ENCODE data around the gene YKT6. TPM values are rescaled to one million over a fixed set of nuclear protein-coding genes. Genes with fewer than 3 reads are reported as not detected.
"Not testable (repeated sequence)": the region's sequence is repeated elsewhere in the genome, so short reads cannot be mapped to it uniquely, and the experiment has no call there.

YKT6 gene
- total RNA-seq, 1 experiment from 2014 or later: 232 TPM

DNA sequence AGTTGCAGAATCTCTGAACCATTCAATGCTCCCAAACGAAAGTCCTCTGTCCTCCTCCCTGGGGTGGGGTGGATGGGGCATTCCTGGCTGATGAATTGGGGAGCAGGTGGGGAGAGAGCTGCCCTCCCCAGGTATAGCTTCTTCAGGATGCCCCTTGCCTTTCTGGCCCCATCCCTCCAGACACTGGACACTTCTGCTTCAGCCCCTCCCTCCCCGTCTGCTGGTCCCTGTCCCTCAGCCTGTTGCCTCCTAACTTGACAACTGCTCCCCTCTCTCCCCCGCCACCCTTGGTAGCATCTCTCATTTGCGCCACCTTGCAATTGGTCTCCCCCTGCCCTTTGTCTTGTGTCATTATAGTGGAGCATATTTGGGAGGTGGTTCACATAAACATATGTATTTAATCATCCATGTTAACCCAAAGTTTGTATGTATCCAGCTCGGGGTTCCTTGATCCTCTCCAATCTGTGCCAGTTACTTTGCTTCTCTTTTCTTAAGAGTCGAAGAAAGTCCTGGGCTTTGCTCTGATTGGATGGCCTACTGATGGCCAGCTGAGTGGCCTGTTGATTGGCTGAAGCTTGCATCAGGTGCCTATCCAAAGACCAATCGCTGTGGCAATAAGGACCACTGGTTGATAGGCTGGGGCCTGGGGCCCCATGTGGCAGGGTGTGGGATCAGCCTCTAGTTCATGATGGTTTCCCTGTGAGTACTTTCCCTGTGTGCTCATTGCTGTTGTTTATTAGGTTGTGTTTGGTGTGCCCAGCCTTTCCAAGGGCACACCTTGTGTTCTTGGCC is 7.6 kb upstream of the YKT6 start:
- DNase-seq (ENCODE audit: low read depth): no peak

- peak; percentile 75 for DNase-seq (ENCODE audit: low read depth)
Measured at GRCh38 chr7:44194069-44194468, 6.7 kb upstream of the YKT6 start.

DNA sequence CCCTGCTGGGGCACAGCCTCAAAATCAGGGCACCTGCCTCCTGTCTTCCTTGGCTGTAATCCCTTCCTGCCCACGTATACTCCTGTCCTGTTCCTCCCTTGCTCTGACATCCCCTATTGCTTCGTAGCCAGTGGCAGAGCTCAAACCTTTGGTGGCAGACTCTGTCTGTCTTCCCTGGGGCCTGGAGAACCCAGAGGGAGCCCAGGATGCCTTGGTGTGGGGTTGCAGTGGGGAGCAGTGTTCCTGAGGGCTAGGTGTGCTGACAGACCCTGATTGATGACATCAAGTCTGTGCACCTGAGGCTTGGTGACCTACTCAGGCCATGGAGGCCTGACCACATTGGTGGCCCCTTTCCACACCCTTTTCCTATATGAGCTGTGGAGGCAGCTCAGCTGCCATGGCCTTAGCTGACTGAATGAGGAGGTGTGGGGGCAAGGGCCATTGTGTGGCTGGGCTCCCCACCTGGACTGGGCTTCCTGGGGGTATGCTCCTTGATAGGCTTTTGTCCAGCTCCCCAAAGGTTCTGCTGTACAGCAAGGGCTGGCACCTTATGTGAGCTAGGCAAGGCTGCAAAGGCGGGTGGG is 6.1 kb upstream of the YKT6 start:
- DNase-seq (ENCODE audit: low read depth): no peak

- no peak for DNase-seq (ENCODE audit: low read depth)
Measured at GRCh38 chr7:44195889-44196288, 4.9 kb upstream of the YKT6 start.

- DNase-seq (ENCODE audit: low read depth): peak; percentile 69
Measured at GRCh38 chr7:44196450-44196872, 4.3 kb upstream of the YKT6 start.

DNA sequence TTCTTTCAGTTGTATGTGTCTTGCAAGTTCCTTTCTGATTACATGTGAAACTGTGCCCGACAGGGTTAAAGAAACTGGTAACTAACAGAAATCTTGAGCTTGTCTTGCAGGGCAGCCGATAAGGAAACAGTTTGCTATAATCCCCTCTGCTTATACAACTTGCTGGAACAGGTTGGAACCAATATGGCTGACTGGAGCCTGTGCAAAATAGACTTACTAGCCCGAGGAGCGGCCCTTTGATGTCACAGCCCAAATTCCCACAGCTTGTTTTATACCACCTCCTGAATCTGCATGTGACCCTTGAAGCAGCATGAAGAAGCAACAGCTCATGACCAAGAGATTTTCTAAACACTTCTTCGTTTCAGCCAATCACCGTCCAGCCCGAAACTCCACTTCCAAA is 3.3 kb upstream of the YKT6 start:
- DNase-seq (ENCODE audit: low read depth): no peak

DNA sequence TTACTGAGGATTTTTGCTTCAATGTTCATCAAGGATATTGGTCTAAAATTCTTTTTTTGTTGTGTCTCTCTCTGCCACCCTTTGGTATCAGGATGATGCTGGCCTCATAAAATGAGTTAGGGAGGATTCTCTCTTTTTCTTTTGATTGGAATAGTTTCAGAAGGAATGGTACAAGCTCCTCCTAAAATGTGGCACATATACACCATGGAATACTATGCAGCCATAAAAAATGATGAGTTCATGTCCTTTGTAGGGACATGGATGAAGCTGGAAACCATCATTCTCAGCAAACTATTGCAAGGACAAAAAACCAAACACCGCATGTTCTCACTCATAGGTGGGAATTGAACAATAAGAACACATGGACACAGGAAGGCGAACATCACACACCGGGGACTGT is 615 bp upstream of the YKT6 start:
- DNase-seq (ENCODE audit: low read depth): not testable (repeated sequence)

DNA sequence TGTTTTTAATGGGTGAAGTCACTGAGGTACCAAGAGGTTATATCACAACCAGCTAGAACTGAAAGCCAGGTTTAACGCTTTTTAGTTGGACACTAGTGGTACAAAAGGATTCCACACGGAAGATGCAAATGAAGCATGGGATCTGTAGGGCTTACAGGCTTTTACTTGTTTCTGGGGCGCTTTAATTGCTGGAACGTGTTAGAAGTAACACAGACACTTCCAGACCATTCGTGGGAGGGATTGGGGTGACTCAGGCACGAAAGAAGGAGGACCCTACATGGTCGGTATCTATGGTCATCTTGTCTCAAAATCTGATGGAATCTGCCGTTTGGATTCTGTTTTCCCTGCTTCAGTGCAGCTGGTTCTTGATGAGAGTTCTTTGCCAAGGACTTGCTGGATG is 1.0 kb downstream of the YKT6 start:
- no peak for DNase-seq (ENCODE audit: low read depth)

DNA sequence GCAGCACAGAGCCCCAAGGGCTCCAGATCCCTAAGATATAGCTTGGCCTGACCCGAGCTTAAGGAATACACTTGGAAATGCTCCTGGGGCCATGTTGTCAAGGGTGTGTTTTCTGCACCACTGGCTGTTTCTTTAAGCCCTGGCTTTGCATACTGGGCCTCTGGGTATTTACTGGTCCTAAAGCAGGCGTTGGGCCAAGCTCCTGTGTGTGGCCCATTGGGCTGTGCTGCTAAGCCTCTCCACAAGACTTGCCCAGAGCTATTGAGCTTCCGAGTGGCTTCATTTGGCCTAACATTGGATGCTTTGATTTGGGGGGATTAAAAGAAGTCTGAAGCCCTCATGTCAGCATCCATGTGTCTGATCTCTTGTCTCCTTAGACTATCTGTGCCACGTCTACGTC is 5.2 kb downstream of the YKT6 start:
- DNase-seq (ENCODE audit: low read depth): no peak

GRCh38 chr7:44208085-44208484 is 7.3 kb downstream of the YKT6 start:
- DNase-seq (ENCODE audit: low read depth): no peak

DNA sequence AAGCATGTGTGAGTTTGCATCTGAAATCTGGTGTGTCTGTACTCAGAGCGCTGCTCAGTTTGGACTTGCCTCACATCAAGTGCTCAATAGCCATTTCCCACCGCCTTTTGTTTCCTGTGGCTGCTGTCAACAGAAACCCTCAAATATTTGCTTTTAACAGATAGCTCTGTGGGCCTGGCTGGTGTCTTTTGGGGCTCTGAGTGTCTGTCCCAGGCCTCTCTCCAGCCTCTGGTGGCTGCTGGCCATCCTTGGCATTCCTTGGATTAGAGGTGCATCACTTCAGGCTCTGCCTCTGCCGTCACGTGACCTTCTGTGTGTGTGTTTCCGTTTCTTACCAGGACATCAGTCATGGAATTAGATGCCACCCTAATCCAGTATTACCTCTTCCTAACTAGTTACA is 9.3 kb downstream of the YKT6 start:
- no peak for DNase-seq (ENCODE audit: low read depth)

DNA sequence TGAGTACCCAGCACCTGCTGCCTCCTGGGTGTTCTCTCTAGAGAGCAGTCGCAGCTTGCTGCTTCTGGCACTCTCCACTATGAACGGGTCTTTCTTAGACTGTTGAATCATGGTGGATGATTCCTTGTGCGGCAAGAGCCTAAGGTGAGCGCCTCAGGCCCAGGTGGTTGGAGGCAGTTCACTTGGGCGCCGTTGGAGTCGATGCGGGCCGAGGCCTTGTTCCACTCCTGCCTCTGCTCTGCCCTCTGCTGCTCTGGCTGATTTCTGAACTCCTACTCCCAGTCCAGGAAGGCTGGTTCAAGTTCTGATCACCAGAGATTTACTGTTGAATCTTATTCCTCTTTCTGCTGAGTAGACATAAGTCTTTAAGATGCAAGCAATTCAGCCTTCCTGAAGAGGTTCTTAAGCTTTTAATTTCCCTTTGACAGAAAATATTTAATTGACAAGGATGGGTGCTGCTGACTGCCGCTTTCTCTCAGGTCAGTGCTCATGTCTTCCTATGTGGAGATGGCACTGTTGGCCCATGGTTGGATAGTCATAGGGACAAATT is 10.4 kb downstream of the YKT6 start:
- DNase-seq (ENCODE audit: low read depth): no peak

DNA sequence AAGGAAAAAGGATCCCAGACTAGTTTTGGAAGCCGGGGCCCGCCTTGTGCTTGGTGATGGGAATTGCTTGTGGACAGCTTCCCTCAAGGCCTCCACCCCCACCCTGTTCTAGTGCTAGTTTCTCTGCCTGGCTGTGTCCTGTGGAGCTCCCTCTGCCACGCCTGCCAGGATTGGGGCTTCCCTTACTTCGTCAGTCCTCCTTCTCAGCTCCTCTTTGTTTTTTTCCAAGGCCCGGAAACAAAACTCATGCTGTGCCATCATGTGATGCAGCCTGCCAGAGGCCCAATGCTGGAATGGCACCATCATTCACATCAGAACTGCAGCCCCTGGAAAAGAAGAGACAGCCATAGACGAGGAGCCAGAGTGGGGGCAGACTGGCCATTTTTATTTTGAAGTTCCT is 11.2 kb downstream of the YKT6 start:
- DNase-seq (ENCODE audit: low read depth): no peak

- no peak for DNase-seq (ENCODE audit: low read depth)
Measured at GRCh38 chr7:44212581-44213184, 11.9 kb downstream of the YKT6 start.

DNA sequence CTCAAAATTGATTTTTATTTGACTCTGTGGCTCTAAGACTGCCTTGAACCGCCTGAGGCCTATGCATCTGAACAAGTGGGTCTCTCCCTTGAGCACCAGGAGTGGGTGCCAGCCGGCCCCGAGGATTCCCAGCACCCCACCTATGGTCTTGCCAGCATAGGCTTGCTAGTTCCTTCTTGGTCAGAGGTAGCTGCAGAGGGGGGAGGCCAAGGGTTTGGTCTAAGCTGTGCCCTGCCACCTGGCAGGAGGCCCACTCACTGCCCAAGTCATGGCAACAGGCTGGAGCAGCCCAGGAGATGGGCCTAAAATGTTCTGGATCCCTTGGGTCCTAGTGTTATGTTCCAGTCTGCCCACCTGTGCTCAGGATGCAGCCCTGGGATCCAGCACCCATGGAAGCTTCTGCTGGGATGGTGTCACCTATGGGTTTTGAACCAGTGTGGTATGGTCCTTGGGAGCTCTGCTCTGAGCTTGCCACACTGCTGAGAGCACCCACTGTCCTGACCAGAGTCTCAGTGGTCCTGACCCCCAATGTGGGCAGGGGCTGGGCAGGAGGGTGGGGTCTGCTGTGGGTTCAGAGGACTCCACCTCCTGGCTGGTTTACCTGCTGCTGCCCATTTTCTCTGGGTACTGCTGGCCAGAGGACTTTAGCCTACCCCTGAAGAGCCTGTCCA is 12.6 kb downstream of the YKT6 start:
- no peak for DNase-seq (ENCODE audit: low read depth)

DNA sequence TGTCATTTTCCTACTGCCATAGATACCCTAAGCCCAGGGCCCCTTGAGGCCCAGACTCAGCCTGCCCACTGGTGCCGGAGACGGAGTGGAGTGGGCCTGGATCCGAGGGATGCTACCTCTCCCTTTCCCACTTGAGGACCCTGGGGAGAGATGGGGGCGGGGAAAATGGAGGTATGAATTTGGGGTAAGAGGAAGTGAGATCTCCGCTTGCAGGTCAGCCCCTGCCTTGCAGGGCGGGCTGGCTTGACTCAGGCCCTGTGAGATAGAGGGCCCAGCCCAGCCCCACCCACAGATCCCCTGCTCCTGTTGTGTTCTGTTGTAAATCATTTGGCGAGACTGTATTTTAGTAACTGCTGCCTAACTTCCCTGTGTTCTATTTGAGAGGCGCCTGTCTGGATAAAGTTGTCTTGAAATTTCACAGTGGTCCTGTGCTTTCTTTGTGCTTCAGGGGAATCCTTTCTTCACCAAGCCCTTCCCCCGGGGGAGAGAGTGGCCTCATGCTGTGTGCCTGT is 13.2 kb downstream of the YKT6 start:
- DNase-seq (ENCODE audit: low read depth): no peak

DNA sequence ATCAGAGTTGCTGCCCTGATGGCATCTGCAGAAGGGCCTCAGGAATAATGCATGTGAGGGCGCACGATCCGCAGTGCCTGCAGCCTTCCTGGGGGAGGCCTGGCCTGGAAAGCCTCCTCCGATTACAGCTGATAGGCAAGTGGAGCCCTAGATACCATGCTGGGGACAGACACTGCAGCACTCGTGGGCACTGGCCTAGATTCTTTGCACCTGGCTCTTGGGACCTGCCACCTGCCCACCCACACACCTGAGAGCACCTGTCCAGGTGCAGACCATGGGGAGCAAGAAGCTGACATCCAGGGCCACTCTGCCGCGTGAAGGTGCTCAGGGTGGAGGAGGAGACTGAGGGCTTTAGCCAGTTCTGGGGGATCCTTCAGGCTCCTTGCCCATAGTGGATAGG is 14.8 kb downstream of the YKT6 start:
- DNase-seq (ENCODE audit: low read depth): no peak

DNA sequence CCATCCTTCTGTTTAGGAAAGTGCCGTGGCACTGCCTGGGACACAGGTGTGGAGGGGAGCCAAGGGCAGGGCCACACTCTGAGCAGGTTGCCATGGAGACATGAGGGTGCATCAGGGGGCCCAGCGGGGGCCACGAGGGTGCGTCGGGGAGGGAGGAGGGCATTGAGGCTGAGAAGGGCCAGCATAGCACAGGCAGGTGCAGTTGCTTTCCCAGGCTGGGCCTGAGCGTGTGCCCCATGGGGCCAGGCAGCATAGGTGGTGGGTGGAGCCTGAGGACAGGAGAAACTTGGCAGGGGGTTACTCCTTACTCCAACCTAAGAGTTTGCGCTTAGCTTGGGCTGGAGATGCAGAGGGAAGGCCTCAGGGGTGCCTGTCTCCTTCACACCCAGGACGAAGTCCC is 15.2 kb downstream of the YKT6 start:
- DNase-seq (ENCODE audit: low read depth): no peak

DNA sequence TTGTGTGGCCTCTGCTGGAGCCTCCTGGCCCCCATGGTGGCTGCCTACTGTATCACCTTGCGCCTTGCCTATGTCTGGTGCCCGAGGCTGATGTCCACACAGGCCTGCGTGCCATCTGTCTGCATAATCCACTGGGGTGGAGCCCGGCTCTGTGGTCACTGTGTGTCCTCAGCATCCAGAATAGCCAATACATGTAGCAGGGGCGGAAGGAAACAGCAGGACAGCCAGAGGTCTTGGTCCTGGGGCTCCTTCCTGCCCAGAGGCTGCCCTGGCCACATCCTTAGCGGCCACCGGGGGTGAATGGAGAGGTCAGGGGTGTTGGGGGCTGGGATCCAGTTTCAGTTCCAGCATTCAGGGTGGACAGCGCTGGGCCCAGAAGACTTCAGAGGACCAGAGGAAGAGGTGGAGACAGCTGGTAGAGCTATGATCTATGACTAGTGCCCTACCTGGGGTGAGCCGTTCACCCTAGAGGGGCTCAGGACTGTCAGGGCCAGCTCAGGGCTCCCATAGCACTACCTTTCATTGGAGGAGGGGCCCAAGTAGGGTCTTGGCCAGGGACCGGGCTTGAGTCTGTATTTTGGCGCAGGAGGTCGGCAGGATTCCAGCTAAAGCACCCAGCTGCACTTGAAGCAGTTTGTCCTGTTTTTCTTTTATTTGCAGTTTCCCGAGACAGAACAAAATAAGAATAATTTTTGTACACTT is 15.9 kb downstream of the YKT6 start:
- DNase-seq (ENCODE audit: low read depth): no peak

DNA sequence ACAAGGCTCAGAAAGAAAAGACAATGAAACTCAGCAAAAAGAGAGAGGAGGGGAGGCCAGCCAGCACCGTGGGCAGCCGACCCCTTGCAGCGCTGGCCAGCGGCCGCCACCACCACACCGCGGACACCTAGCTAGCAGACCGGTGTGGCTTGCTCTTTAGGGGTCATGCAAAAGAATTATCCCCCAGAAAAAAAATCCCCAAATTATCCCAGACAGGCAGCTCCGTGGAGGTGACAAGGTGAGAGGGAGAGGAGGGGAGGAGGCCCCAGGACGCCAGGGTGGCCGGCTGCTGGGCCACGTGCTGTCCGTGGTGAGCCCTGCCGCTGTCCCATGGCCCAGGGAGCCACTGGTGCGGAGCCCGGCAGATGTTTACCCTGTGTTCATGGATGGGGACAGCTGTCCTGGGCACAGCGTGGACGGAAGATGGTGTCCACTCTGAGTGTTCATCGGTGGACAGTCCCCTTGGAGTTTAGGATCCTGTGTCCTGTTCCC is 16.5 kb downstream of the YKT6 start:
- DNase-seq (ENCODE audit: low read depth): no peak

GRCh38 chr7:44217852-44218402 is 17.1 kb downstream of the YKT6 start:
- DNase-seq (ENCODE audit: low read depth): no peak
